Activated T-cell treated with anti-CD3 and anti-CD28 coated beads for 4 hours (primary cell): ENCODE data around the gene SLC22A12.

ENCODE experiments used
- DNase-seq: peaks from one replicate; pipeline ENCODE4 v3.0.0-alpha.2; 2020

The SLC22A12 gene

DNA sequence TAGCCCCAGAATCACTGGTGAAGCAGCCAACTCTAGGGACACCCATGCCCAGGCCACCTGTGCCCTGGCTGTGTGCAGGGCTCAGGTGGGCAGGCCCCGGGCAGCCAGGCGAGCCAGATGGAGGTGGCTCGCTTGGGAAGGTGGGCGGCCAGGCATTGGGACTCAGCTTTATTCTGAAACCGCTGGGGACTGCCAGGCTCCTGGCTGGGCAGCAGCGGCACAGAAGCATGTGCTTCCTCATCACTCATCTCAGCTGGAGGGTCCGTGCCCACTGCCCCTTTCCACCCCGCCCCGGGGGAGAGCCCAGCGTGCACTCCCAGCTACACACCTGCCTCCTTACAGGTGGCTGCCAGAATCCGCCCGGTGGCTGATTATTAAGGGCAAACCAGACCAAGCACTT is 27.1 kb upstream of the SLC22A12 start:
- no peak for DNase-seq

DNA sequence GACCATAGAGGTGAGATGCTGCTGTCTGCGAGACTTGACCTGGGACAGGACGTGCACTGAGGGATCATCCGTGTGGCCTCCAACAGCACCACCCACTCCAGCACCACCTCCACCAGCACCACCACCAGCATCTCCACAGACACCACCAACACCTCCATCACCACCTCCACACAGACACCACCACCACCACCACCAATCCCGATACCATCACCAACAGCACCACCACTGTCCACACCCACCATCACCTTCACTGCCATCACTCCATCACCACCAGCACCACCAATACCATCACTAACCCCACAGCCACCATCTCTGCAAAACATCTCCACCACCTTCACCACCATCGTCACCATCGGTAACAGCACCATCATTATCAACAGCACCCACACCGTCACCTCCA is 26.6 kb upstream of the SLC22A12 start:
- no peak for DNase-seq

DNA sequence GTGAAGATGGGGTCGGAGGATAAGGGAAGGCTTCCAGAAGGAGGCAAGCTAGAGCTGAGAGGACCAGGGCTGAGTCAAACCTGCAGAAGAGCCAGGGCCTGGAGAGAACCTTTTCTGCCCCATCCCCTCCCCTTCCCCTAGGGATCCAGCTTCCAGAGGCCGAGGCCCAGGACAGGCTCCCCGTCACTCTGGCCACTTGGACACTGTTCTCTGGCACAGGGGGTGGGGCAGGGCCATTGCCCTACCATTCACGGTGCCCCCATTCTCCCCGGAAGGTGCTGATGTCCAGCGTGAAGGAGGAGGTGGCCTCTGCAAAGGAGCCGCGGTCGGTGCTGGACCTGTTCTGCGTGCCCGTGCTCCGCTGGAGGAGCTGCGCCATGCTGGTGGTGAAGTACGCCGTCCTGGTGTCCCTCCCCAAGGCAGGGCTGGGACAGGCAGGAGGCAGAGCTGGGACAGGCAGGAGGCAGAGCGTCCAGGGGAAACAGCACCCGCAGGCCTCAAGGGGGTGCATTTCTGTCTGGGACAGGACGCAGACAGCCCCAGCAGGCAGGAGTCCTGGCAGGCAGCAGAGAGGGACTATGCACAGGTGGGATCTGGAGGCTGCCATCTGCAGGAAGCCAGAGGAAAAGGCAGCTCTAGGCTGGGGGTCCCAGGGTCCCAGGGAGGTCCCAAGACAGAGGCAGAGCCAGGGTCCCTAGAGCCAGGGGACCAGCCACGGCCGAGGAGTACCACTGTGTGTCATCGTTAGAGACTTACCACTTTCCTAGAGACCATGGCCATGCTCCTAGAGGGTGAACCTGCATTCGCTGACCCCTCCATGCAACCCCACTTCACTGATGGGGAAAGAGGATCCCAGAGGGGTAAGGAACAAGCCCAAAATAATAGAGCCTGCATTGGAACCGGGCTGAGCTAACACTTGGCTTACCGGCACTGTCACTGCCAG is 25.8 kb upstream of the SLC22A12 start:
- no peak for DNase-seq

DNA sequence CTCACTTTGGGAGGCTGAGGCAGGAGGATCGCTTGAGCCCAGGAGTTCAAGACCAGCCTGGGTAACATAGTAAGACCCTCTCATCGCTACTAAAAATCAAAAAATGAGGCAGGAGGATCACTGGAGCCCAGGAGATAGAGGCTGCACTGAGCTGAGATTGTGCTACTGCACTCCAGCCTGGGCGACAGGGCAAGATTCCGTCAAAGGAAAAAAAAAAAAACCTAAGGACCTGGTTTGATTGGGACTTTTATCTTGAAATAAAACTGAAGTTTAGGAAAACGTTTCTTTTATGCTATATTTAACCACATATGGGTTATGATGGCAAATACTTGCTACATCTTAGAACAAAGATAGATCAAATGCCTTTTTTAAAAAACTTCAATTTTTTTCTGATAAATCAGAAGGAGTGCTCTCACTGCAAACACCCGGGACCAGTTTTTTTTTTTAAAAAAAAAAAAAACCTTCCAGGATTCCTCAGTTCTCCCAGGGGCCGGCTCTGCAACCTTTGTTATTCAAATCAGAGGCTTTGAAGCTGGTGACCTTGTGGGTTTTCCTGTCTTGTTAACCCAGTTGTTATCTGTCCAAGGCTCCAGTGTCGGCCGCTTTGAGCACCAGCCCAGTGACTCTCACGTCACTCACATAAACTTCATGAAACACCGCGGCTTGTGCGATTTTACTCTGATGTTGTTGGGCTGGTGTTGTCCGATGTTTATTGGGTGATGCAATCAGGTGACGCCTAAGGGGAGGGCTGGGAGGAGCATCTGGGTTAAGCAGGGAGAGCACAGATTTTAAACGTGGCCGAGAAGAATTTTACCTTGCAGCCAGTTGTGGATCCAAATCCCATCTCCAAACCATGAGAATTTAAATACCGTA is 24.7 kb upstream of the SLC22A12 start:
- DNase-seq = no peak

DNA sequence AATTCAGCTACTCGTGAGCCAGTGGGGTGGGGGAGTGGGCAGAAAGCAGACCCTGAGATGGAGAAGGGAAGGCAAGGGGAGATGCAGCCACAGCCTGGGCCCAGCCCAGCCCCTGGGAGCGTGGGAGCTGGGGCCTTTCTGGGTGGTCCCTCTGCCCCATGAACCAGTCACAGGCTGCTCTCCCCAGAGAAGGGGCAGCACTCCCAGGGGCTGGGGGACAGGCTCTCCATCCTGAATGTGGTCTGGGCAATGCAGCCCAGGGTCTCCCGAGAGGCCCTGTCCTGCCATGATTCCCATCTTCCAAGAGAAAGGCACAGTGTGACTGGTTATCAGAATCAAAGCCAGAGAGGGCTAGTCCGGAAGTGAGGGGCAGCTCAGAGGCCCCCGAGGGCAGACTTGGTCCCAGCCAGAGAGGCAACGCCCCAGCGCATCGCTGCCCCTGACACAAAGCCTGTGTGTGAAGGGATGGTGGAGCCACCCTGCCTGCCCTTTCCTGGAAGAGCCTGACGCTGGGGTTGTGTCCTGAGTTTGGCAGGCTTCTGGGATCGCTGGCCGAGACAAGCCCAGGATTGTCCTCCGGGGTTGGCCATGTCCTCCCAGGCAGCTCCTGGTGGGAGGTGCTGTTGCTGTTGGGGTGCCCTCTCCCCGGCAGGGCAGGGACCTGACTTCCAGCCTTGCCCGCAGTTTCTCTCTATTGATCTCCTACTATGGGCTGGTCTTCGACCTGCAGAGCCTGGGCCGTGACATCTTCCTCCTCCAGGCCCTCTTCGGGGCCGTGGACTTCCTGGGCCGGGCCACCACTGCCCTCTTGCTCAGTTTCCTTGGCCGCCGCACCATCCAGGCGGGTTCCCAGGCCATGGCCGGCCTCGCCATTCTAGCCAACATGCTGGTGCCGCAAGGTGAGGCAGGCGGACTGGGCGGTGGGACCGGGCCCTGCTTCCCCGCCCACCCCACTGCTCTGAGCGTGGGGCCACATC is 23.8 kb upstream of the SLC22A12 start:
- no peak for DNase-seq

DNA sequence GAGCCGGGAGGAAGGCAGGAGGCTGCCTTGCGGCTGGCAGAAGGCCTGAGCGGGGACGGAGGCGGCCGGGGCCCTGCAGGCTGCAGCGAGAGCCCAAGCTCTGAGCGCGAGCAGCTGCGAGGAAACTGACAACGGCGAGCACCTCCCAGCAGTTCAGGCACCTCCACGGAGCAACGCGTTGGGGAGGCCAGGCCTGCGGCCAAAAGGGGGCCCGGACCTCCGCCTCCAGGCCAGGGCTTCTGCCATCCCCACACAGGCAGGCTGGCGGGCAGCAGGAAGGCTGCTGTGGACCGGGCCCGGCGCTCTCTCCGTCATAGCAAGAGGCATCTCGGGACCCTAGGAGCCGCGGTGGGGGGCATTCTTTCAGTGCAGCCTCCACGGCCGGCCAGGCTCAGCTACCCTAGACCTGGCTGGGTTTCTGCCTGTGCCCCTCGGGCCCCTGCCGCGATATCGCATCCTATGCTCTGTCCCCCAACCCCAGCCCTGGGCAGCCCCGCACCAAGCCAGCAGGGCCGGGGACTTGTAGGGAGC is 22.9 kb upstream of the SLC22A12 start:
- DNase-seq = no peak

DNA sequence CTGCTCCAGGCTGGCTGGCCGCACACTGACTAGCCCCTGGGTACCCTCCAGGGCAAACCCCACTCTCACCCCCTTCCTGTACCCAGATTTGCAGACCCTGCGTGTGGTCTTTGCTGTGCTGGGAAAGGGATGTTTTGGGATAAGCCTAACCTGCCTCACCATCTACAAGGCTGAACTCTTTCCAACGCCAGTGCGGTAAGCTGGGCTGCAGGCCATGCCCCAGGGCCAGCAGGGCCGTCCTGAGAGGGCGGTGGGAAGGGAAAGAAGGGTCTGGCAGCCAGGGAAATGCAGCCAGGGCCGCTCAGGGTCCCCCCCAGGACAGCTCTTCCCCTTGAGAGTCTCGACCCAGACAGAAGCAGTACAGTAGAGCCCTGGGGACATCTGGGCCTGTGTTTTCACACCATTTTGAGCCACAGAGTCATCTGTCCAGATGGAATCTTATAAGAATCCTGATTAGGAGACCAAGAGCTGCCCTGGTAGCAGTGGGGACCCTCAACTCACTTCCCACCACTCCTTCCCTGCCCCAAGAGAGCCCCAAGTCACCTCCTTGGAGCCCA is 22.4 kb upstream of the SLC22A12 start:
- DNase-seq = no peak

DNA sequence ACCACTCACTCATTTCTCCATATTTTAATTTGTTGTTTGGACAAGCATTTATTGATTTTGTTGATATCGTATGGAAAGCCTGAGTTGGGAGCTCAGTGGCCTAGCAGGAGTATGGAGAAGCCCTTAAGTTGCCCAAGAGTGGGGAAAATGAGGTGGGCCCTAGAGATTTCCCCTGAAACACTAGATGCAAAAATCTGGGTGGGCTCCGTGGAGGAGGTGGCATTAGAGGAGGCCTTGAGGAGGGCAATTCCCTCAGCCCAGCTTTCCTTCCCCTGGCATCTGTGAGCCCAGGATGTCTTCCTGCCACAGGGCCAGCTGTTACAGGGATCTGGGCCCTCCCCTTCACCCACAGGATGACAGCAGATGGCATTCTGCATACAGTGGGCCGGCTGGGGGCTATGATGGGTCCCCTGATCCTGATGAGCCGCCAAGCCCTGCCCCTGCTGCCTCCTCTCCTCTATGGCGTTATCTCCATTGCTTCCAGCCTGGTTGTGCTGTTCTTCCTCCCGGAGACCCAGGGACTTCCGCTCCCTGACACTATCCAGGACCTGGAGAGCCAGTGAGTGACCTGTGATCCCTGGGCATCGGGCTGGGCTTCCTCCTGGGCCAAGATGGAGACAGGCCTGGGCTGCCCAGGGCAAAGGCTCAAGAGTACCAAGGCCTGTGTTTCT is 21.6 kb upstream of the SLC22A12 start:
- no peak for DNase-seq

DNA sequence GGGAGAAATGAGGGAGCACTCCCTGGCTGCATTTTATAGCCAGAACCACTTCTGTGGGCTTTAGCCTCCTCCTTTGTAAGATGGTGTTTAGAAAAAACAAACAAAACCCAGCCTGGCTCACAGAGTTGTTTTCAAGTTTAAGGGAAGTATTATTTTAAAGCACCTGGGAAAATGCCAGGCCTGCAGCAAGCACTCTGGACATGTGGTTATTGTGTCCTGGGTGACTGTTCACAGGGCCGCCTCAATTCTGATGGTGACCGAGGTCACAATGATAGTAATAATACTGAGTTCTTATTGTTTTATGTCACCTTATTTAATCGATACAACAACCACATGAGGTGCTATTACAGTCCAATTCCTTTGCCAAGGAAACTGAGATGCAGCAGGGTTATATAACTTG is 20.7 kb upstream of the SLC22A12 start:
- DNase-seq = no peak

DNA sequence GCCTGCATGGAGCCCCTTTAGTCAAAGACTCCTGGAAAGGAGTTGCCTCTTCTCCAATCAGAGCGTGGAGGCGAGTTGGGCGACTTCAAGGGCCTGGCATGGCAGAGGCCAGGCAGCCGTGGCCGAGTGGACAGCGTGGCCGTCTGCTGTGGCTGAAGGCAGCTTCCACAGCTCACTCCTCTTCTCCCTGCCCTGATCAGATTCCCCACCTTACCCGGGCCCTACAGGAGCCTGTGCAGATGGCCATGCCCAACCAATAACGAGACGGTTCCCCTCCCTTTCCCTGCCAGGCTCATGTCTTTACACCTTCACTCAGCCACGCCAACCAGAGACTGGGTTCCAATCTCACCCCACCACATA is 20.0 kb upstream of the SLC22A12 start:
- DNase-seq = no peak

DNA sequence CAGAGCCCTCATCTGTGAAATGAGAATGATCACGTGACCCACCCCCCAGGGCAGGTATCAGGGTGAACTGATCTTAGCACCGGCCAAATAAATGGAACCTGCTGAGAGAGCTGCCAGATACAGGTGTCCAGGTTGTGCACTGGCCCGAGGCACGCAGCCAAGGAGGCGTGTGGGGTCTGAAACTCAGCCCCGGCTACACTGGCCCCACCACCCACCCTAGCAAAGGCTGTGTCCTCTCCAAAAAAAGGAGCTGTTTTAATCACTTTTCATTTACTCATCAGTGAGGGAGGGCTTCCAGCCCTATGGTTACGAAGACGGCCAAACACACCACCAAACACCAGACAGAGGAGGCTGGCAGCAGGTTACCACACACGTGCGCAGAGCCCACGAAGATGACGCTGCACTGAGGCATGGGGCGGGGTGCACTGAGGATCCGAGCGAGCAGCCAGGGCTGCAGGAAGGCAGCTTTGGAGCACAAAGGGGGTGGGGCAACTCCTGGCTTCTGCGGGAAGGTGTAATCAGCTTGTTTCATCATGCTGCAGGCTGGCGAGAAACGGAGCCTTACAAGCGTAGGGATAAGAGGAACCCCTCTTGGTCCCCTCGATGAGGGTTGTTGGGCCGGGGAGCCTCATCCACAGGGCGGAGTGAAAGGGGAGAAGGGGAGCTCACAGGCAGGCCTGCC is 19.5 kb upstream of the SLC22A12 start:
- no peak for DNase-seq

DNA sequence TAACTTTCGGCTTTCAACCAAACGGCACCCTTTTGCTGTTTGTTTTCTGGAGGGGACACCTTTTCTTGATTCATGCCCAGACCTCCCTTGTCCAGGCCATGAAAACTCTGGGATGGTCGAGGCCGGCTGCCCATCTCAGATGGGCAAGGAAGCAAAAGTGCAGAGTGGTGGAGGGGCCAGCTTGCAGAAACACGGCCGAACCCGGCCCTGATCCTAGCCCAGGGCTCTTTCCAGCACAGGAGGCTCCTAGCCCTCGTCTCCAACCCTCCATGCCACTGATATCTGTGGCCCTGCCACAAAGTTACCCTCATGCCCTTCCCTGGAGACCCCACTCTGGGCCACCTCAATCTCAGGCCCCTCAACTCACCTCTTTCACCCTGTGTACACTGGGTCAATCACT is 18.9 kb upstream of the SLC22A12 start:
- DNase-seq = no peak

DNA sequence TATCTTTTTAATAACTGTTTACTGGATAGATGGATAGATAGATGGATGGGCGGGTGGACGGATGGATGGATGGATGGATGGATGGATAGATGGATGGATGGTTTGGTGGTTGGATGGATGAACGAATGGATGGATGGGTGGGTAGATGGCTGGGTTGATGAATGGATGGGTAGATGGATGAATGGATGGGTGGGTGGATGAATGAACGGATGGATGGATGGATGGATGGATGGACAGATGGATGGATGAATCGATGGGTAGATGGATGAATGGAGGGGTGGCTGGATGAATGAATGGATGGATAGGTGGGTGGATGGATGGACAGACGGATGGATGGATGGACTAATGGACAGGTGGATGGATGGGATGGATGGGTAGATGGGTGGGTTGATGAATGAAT is 13.8 kb upstream of the SLC22A12 start:
- DNase-seq = no peak

DNA sequence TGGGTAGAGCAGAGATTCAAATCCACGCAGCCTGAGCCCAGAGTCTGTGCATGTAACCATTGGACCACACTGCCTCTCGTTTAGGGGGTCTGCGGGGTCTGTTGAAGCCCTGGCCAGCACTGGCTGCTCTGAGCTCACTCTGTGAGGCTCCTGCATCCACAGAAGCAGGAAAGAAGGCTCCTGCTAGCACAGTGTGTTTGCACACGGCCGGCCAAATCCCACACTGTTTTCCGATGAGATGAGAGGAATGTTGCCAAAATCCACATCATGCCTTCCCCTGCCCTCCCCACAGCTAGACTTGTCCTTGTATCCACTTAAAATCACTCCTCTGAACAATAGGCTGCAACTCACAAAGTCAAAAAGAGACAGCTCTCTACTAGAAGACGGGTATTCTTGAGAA is 10.6 kb upstream of the SLC22A12 start:
- no peak for DNase-seq

DNA sequence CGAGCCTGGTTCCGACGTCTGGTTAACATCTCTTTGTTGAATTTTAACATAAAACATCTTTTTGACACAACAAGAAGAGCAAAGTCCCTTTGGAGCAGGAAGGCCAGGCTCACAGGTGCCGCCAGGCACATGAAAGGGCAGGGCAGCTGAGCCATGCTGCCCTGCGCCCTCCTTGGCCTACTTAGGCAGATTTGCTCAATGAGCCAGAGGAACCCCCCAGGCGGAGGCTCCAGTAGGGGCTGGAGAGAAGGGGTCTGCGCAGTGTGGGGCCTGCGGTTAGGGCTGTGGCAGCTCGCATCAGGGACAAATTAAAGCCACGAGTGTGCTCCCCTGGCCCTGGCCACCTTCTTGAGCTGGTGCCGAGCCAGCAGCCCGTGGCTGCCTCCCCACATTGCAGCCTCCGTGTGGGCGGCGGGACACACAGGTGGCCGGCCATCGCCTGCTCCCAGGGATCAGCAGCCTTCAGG is 9.9 kb upstream of the SLC22A12 start:
- DNase-seq = no peak

DNA sequence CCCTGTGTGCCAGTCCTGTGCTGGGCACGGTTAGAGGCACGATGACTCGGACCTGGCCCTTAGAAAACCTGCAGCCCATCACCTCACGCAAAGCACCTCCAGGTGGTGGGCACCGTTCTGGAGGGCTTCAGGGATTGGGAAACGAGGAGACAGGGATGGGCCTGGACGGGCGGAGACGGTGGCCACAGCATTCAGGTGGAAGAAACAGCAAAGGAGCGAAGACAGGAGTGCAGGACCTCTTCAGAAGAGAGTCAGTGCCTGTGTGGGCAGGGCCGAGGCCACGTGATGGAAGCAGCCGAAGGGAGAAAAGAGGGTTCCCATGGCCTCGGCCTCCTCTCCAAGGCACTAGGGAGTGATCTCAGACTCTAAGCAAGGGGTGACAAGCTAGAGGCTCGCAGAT is 8.1 kb upstream of the SLC22A12 start:
- no peak for DNase-seq

DNA sequence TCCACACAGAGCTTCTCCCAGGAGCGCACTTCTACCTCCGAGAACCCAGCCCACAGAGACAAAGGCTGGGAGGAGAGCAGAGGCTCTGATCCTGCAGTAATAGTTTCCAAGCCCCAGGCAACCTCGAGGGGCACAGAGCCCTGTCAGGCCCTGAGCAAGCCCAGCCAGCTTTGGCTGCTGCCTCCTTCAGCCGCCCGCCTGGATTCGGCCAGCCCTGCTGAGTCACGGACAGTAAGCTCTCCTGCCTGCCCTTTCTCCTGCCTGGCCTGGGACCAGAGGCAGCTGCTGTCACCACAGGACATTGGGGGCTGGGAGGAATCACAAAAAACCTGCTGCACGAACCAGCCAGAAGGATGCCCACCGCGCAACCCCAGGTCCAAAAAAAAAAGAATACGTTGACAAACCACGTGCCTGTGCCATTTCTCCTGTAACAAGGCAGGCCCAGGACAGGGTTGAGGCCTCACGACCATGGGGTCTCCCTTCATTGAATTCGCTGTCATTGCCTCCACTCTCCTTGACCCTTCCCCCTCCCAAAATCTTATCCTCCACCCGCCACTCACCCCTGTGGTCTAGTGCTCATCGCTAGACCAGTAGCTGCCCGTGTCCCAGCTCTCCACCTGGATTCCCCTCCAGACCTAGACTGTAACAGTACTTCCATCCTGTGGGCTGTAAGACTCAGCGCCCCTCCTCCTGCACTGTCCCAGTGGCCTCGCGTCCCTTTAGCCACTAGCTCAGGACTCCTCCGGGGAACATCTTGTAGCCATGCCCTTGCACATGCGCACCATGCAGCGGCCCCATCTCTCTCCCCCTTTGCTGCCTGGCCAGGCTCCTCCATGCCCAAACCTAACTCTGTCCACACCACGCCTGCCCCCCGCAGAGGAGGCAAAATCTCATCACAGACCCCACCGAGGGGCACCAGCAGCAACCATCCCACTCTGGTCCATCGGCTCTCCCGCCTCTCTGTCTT is 7.4 kb upstream of the SLC22A12 start:
- DNase-seq = no peak

DNA sequence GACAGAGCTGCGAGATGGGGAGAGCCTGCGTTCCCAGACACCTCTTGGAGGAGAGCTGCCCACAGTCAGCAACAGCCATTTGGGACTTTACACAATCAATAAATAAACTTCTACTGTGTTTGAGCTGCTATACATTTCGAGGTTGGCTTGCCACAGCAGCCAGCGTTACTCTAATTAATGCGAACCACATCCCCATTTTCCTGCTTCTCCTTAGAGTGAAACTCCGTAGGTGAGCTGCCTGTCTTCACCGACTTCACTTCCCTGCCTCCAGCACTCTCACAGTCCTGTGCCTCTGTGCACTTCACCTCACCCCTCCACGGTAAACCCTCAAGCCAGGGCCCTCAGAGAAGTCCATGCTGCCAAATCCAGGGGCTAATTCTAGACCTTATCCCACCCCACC is 5.9 kb upstream of the SLC22A12 start:
- no peak for DNase-seq

DNA sequence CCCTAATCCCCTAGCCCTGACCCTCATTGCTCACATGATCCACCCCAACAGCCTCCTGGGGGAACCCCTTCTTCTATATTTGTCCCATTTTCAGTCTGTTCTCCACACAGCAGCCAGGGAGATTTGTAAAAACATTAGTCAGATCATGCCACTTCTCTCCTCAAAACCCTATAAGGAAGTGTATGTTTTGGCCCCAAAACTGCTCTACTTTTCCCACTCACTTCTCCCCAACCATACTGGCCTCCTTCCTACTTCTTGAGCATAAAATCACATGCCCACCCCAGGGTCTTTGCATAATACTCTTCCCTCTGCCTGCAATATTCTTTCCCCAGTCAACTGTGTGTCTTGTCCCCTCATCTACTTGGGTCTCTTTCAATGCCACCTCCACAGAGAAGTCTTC is 4.7 kb upstream of the SLC22A12 start:
- DNase-seq = no peak

DNA sequence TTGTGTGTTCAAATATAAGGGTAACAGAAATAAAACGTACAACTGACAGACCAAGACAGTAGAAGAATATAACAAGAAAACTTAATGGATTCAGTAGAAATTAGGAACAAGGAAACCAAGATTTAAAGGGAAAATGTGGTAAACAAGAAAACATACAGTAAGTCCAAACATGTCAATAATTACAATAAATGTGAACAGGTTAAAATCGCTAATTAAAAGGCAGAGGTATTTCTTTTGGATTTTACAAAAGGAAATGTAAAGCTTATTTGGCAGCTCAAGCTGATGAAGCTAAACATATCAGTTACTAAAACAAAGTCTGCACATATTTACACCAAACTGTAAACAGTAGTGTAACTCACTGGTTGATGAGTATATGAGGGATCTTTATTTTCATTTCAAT is 2.3 kb upstream of the SLC22A12 start:
- DNase-seq = no peak
